HG03066 (cell line): ENCODE measurements around the gene KRT15.

Experiments
- ATAC-seq: cut with Tn5 transposase; IDR thresholded peaks from one replicate; pipeline ENCODE4 v1.9.1; 2021; ENCODE audit warnings: low read depth; ENCODE audit not compliant: unreplicated experiment

KRT15 gene

DNA sequence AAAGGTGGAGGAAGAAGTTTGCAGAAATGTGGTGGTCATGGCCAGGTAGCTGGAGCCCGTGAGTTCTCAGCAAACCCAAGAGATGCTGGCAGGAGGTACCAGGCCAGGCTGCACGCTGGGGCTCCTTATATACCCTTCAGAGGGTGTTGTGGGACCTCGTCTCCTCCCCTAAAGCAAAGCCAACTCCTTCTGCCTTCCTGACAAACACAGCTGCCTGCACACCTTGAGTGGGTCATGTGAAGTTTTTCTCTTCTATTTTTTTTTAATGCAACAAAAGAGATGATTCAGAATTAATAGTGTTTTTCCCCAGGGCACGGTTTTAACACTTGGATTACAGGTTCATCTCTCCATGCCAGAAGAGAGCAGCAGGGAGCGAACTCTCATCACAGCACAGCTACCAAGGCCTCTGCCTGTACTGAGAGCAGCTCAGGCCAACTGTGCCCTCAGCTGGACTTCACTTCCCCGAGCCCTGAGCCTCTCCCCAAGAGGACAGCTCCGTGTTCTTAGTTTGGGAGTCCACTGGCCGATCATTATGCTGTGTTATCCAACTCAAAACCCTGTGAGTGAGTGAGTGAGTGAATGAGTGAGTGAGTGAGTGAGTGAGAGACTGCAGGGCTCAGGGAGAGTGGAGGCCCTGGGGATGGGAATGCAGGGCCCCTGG is at the start of gene KRT15:
TSS of gene KRT15 (minus strand) at position 102 of the 661 bp plus-strand sequence. CDS start at position 39, 63 bp downstream.
- no peak for ATAC-seq

DNA sequence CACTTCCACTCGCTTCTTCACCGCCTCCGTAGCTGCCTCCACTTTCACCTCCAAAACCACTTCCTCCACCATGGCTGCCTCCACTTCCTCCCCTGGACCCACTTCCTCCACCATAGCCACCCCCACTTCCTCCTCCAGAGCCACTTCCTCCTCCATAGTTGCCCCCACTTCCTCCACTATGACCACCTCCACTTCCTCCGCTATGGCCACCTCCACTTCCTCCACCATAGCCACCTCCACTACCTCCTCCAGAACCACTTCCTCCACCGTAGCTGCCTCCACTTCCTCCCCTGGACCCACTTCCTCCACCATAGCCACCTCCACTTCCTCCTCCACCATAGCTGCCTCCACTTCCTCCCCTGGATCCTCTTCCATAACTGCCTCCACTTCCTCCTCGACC is 48.6 kb upstream of the KRT15 start:
- ATAC-seq: no peak

DNA sequence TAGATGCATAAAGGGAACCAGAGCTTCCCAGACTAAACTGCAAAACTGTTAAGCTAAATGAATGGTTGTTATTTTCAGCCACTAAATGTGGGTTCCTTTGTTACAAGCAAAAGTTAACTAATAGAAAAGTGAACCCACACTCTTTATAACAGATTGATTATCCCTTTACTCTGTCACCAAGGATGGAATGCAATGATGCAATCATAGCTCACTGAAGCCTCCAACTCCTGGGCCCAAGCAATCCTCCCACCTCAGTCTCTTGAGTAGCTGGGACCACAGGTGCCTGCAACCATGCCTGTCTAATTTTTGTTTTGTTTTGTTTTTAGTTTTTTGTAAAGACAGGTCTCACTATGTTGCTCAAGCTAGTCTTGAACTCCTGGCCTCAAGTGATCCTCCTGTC is 46.6 kb upstream of the KRT15 start:
- no peak for ATAC-seq

DNA sequence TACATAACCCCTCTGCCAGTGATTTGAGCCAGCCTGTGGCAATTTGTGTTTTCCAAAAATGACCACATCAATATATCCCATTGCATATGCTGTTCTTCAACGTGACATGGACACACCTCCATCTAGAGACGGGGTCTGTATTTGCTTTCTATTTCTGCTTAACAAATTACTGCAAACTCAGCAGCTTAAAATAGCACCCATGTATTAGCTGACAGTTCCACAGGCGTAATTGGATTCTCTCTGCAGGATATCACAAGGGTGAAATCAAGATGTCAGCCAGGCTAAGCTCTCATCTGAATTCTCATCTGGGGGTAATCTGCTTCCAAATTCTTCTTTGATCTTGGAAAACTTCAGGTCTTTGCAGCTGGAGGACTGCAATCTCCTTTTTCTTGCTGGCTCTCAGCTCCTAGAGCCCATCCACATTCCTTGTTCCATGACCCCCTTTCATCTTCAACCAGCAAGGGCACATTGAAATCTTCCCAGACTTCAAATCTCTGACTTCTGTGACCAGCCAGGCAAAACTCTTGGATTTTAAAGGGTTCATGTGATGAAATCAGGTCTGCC is 45.0 kb upstream of the KRT15 start:
- ATAC-seq: no peak

DNA sequence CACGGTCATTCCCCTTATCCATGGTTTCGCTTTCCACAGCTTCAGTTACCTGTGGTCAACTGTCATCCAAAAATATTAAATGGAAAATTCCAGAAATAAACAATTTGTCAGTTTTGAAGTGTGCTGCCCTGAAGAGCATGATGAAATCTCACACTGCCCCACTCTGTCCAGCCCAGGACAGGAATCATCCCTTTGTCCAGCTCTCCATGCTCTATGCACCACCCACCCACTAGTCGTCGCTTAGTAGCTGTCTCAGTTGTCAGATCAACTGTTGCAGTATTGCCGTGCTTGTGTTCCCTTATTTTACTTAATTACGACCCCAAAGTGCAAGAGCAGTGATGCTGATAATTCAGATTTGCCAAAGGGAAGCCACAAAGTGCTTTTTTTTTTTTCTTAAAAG is 42.9 kb upstream of the KRT15 start:
- no peak for ATAC-seq

DNA sequence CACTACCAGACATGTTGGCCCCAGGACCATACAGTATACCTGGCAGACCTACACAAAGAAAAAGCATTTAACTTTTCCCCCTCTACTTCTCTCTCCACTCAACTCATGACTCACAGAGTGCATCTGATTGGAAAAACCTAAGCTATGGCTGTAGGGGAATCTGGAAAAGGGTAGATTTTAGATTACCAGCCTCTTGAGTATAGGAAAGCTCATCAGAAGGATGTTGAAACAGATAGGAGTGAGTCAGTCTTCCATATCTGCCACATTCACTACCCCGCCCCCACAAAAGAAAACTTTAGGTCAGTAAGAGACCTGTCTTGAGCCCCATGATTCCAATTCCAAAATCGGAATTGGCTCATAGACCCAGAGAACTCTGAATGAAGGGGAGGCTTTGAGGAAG is 40.9 kb upstream of the KRT15 start:
- ATAC-seq: no peak

DNA sequence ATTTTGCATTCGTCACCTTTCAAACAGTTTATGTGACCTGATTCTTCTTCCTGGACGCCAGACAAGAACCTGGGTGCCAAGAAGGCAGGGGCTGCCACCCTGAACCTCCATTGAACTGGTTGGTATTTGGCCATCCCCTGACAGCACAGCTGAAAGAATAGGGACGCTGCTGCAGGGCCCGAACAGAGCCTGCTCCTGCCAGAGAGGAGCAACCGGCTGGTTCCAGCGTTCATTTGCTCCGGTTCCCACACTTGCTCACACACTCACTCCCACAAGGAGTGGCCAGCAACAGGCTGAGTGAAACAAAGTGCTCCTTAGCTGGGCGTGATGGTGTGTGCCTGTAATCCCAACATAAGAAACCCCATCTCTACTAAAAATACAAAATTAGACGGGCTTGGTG is 38.2 kb upstream of the KRT15 start:
- no peak for ATAC-seq

DNA sequence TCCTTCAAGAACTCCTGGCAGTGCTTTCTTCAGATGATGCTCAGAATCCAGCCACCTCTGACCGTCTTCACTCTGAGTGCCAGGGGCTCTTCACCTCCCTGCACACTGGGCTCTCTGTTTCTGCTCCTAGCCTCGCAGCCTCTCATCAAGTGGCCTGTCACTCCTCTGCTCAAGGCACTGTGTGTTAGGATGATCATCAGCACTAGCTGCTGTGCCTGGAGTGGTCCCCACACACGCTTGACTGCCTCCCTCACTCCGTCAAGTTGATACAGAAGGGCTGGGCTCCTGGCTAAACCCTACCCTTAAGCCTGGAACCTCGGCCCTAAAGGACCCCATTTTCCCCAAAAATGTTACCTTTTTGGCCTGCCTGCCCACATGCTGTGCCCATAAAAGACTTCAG is 37.6 kb upstream of the KRT15 start:
- ATAC-seq: no peak

DNA sequence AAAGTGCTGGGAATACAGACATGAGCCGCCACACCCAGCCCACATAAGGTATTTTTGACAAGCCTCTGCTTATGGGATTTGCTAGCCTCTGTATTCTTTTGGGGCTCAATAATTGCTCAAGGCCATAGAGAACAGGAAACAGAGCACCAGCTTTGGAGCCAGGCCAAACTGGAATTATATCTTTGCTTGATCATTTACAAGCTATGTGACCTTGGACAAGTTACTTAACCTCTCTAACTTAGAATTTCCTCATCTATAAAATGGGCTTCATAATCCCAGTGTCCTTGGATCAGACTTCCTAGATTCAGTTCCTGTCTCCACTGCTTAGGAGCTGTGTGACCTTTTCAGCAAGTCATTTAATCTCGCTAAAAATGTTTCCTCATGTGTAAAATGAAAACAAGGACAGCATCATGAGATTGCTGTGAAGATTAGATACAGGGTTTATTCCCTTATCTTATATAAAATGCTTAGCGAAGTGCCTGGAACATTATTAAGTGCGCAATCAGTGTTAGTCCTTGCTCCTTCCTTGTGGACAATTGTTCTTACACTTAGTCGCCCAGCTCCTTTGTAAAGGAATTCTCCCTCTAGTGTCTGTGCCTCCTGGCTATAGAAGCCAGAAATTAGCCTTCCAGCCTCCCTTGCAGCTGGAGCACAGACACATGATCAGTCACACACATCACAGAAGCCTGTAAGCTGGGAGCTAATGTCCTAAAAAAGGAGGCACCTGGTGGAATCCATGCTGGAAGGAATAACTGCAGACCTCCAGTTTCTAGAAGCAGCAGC is 36.6 kb upstream of the KRT15 start:
- no peak for ATAC-seq

DNA sequence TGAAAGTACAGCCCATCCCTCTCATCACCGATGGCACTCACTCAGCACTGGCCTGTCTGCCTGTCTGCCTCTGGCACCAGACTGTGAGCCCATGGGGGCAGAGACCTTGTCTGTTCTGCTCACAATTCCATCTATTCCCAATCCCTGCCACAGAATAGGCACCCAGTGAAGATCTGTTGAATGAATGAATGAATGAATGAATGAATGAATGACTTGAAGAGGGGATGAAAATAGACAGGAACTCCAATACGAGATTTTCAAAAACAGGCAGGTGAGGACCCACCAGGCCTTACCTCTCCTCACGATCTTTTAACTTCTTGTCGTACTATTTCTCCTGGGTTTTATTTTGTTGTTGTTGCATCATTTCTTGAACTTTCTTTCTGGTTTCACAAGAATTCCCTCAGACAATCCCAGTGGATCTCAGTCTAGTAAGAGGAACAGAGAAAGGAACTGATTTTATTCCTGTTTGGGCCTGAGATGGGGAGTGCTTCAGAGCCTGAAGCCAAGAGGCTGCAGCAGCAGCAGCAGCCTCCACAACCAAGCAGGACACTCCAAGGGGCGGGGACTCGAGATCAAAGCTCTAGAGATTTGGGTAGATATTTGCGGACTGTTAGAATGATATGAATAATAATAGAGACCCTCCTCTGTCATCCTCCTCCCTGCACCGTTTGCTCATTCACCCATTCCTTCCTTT is 35.4 kb upstream of the KRT15 start:
- ATAC-seq: no peak

DNA sequence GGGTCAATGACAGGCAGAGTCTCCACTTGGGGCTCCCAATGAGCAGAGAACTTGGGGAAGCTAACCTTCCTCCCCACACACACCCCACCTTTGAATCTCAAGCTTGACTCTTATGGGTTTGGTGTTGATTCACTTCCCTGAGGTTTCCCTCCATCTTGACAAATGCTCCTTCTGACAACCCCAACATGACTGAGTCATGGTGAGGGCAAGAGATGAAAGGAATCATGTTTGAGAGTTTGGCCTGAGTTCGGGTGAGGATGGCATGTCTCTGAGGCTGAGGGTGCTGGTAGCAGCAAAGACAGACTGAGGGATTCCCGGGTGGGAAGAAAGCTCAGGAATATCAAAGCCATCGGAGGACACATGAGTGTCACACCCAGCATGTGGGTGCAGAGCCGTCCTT is 34.5 kb upstream of the KRT15 start:
- ATAC-seq: no peak

DNA sequence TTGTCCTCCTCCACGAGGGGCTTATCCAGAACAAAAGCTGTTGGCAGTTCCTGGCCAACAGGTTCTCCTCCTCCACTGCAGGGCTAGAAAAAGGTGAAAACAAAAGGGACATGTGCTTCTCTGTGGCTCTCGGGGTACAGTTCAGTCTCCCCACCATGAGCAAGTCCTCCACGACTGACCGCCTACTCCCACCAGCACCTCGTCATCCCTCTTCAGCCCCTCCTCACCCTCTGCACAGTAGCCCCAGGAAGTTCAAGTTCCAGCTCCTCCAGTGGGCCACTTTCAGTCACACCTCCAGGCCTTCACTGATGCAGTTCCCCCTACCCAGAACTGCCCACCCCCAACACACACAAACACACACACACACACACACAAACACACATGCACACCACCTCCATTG is 33.8 kb upstream of the KRT15 start:
- ATAC-seq: no peak

DNA sequence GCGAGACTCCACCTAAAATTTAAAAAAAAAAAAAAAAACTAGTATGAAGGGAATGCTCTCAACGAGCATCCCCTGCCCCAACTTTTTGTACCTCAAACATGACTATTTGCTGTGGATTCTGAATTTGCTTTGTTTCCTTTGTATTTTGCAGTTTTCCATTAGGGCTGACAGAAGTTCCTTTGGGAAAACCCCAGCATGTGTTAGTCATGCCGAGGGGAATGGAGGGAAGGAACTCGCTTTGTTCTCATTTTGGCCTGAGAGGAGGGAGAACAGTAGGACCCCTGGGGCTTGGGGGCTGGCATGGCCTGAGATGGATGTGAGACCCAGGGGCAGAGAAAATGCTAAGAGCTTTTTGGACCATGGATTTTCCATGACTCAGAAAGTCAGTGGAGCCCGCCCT is 32.7 kb upstream of the KRT15 start:
- ATAC-seq: no peak

DNA sequence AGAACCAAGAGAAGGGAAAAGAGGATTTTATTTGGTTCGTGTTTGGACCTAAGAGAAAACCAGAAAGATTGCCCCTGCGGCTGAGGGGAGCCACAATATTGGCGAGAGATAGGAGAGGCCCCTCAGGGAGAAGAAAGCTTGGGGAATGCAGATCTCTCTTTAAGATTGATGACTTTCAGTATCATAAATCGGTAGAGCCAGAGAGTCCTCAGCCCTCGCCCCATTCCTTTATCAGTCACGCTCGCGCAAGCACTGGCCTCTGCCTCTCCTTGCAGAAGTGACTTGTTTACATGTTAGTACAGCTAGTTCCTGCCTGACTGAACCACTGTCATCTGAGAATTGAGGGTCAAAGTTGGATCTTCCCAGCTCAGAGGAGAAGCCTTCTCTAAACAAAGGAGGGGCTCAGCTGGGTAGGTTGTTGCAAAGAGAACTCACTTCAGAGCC is 30.9 kb upstream of the KRT15 start:
- ATAC-seq: no peak

DNA sequence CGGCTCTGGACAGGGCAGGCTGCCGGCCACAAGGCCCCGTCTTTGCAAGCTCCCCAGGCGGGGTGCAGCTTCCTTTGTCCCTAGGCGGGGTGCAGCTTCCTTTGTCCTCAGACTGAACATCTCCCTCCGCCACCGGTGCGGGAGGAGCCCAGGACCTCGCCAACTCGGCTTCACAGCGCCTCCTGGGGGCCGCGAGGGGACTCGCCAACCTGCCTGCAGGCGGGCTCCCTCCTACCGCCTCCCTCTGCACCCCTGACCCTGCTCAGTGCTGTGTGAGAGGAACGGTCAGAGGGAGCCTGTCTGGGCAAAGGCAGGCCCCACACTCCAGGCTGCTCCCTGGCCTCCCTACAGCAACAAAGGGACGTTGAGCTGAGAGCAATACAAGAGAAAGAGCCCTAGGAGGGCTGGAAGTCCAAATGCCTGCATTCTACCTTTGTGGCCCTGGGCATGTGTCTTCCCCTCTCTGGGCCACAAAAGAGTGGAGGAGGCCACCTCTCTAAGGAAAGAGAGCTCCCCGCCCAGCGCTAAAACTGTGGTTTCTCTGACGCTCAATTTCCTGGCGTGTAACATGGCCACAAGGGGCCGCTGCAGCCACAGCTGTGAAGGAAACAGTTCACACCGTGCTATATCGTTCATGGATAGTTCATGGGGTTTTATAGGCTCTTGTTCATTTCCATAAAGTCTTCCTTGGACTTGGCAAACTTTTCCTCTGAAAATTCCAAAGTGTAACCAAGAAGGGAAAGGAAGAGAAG is 30.3 kb upstream of the KRT15 start:
- ATAC-seq: no peak

DNA sequence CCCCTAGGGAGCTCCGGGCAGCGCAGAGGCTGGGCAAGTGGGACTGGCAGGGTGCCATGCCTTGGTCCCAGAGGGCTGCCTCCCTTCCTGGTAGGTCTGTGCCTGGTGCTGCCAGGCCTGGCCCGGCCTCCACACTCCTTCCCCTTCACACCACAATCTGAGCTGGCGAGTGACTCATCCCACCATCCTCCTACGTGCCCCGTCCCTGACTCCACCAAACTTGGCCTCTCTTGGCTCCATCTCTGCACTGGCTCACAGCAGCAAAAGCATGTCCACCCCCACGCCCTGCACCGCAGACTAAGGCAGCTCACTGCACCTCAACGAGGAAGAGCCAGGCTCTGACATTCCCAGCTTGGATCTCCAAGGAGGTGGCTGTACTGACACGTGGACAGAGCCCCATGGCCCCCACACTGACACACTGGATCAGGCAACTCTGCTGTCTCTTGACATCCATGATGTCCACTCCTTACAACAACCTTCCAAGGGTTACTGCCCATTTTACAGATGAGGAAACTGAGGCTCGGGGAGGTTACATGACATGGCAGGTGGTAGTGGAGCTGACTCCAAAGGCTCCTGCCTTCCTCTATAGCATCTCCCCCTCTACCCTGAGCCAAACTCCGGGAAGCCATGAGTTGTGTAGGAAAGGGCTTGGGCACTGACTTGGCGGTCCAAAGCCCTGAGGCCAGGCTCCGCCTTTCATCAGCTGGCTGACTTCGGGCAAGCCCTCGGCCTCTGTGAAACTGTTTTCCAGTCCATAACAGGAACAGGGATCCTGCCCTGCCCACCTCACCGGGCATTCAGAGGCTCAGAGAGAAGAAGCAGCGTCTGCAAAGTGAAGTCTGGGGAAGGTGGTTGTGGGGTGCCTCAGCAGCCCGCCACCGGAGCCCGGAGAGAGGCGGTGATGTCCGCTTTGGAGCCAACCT is 29.5 kb upstream of the KRT15 start:
- no peak for ATAC-seq

DNA sequence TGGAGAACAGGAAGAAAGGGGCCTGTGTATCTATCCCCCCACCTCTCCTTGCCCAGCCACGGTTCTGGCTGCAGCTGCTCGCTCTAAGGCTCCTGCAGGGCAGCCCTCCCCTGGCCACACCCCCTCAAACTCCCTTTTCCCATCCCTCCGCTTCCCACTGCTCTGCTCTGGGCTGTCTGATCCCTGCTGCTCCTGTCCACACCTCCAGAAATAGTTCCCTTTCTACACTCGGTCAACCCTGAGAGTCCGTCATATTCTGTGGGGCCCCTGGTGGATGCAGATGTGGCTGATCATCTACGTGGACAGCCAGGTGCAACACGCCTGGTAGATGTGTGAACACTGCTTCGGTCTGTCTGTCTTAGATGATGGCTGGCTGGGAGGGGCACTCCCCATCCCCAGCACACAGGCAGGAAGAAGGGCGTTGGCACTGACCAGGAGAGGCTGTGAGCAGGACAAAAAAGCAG is 28.7 kb upstream of the KRT15 start:
- ATAC-seq: no peak

DNA sequence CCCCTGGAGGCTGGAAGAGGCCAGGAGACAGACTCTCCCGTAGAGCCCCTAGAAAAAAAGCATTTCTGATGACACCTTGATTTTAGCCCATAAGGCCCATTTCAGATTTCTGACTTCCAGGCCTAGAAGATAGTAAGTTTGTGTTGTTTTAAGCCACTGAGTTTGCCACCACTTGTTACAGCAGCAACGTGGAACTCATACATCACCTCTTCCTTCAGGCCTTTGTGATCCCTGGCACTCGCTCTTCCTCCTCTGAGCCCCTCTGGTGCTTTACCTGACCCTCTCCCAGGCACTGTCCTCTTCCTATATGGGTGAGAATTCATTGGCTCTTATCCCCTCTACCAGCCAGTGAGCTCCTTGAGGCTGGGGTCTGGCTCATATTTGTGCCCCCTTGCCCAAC is 28.1 kb upstream of the KRT15 start:
- ATAC-seq: no peak

DNA sequence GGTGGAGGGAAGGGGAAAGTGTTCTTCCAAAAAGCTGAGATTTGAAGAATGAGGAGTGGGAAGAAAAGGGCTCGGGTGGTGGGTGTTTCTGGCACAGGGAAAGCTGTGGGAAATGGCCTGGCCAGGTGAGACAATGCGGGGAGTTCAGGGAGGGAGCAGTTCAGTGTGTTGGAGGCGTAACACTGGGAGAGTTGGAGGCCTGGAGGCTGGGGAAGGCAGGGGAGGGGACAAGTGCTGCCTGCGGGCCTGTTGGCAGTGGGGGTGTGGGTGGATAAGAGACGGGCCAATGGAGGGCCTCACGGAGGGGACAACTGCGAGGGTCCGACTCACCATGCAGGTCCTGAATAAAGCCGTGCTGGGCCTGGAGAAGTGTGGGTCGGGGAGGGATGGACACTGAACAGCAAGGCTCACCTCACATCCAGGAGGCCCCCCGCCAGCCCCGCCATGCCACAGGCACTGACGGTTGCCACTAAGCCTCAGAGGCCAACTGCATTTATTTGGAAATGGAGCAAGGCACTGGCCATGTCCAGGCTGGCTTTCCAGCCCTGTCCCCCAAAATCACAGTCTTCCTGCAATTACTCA is 27.2 kb upstream of the KRT15 start:
- ATAC-seq: no peak
